Stimulated activated CD8-positive, alpha-beta memory T cell treated with anti-CD3 and anti-CD28 coated beads, Interleukin-12 subunit alpha, Interleukin-12 subunit beta, amount 100 ng/mL, for 1 hour (primary cell): ENCODE data around the gene GLRA2.

ENCODE experiments used
- DNase-seq: peaks from one replicate; pipeline ENCODE4 v3.0.0-alpha.2; 2020; ENCODE audit warnings: low read depth

Gene GLRA2

GRCh38 chrX:14702145-14702544 is 172.8 kb downstream of the GLRA2 start:
- DNase-seq, result no peak

- DNase-seq, result no peak
Measured at GRCh38 chrX:14712096-14712495, 182.8 kb downstream of the GLRA2 start.

DNA sequence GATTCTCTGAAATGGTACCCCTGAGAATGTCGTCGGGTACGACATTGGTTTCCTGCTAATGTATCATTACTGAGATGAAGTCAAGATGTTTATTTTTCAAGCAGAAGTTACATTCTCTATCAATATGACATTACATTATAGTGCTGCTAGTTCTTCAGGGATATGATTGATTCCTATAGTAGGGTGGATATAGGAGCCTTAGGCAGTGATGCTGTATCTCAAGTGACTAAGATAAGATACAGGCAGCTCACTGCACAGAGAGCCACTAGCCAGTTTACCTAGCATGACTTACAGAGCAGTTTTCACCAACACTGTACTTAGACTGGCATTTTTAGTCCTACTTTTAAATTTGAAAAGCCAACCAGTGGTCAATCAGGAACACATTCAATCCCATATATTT is 188.6 kb downstream of the GLRA2 start:
- DNase-seq, result no peak

- no peak for DNase-seq
Measured at GRCh38 chrX:14718403-14718802, 189.1 kb downstream of the GLRA2 start.

- no peak for DNase-seq
Measured at GRCh38 chrX:14729058-14729457, 199.7 kb downstream of the GLRA2 start.

DNA sequence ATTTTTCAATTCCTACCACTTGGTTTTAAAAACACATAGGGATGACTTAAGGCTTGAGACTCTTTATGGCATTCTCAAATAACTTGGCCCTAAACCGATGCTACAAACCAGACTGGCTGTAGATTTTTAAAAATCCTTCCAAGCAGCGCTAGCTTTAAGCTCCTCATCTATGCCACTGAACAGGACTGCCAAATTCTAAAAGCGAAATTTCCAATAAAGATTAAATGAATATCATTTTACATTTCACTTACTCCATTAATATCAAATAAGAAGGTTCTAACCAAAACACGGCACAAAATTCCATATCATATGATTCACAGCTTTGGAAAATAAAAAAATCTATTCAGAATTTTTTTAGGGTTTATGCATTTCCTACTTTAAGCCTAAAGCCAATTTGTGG is 209.3 kb downstream of the GLRA2 start:
- DNase-seq, result no peak

- DNase-seq, result no peak
Measured at GRCh38 chrX:14753441-14753840, 224.1 kb downstream of the GLRA2 start.

- no peak for DNase-seq
Measured at GRCh38 chrX:14758029-14758491, 228.7 kb downstream of the GLRA2 start.

DNA sequence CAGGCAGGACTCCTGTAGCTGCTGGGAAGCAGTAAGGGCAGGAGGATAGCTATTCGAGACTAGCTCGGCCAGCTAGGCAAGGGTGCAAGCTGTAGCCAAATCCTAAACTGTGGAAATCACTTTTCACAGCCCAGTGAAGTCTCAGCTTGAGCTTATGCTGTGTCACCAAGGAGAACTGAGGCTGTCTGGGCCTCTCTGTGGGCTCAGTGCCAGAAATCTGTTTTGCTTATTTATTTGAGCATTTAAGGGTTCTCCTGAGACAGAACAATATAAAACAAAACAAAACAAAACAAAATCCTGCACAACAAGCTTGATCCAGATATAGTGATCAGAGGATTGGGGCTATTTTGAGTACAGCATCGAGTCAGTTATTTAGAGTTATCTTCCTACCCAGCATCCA is 246.1 kb downstream of the GLRA2 start:
- no peak for DNase-seq

GRCh38 chrX:14776901-14777300 is 247.6 kb downstream of the GLRA2 start:
- DNase-seq, result no peak

DNA sequence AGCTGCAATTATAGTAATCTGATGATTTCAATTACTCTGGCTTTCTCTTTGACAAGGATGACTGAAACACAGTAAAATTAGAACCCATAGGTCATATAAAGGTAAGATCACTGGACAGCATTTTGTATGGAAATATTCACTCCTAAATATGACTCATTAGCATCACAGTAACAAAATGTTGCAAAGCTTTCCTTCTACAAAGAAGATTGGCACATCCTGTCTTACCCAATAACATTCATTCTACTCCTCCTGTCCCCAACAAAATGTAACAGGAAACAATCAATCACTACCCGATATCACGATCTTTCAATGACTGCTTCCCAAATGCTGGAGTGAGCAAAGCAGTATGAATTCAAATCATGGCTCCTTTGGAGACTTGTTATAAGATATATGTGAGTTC is 248.2 kb downstream of the GLRA2 start:
- DNase-seq, result no peak

GRCh38 chrX:14779580-14779979 is 250.2 kb downstream of the GLRA2 start:
- DNase-seq, result no peak
